GM18873 (cell line): ENCODE results near the gene ABI1.

ENCODE experiments used
- ATAC-seq: cut with Tn5 transposase; IDR thresholded peaks from one replicate; pipeline ENCODE4 v1.9.1; 2021; ENCODE audit warnings: mild to moderate bottlenecking, moderate library complexity, moderate number of reproducible peaks; ENCODE audit not compliant: unreplicated experiment, low FRiP score

The ABI1 gene

GRCh38 chr10:26857553-26857952 lies 3.2 kb downstream of the ABI1 start:
- peak; percentile 0 for ATAC-seq

GRCh38 chr10:26855186-26855585 lies 5.6 kb downstream of the ABI1 start:
- no peak for ATAC-seq

GRCh38 chr10:26854524-26854923 lies 6.2 kb downstream of the ABI1 start:
- ATAC-seq: no peak

GRCh38 chr10:26844396-26844975 lies 16.3 kb downstream of the ABI1 start:
- ATAC-seq: no peak

GRCh38 chr10:26843736-26844135 lies 17.0 kb downstream of the ABI1 start:
- no peak for ATAC-seq

GRCh38 chr10:26841733-26842317 lies 18.9 kb downstream of the ABI1 start:
- ATAC-seq: no peak

GRCh38 chr10:26840938-26841732 lies 19.6 kb downstream of the ABI1 start:
- ATAC-seq: peak; percentile 62

- ATAC-seq: no peak
Measured at GRCh38 chr10:26839966-26840627, 20.7 kb downstream of the ABI1 start.

GRCh38 chr10:26837139-26837538 lies 23.6 kb downstream of the ABI1 start:
- ATAC-seq: no peak

- no peak for ATAC-seq
Measured at GRCh38 chr10:26835025-26835424, 25.7 kb downstream of the ABI1 start.

GRCh38 chr10:26832960-26833359 lies 27.8 kb downstream of the ABI1 start:
- ATAC-seq: no peak

- ATAC-seq: no peak
Measured at GRCh38 chr10:26831936-26832335, 28.8 kb downstream of the ABI1 start.

- no peak for ATAC-seq
Measured at GRCh38 chr10:26829810-26830515, 30.8 kb downstream of the ABI1 start.

- no peak for ATAC-seq
Measured at GRCh38 chr10:26824015-26824690, 36.6 kb downstream of the ABI1 start.

- ATAC-seq: no peak
Measured at GRCh38 chr10:26821699-26822570, 38.8 kb downstream of the ABI1 start.

- no peak for ATAC-seq
Measured at GRCh38 chr10:26815500-26815899, 45.3 kb downstream of the ABI1 start.

GRCh38 chr10:26810435-26811026 lies 50.2 kb downstream of the ABI1 start:
- no peak for ATAC-seq

- no peak for ATAC-seq
Measured at GRCh38 chr10:26809973-26810372, 50.8 kb downstream of the ABI1 start.

- no peak for ATAC-seq
Measured at GRCh38 chr10:26807532-26807931, 53.2 kb downstream of the ABI1 start.
